HG02588 (cell line): ENCODE data around the gene MRTFB.

Experiments used
- ATAC-seq: cut with Tn5 transposase; IDR thresholded peaks from one replicate; pipeline ENCODE4 v1.9.1; 2021; ENCODE audit warnings: mild to moderate bottlenecking, moderate library complexity; ENCODE audit not compliant: unreplicated experiment

MRTFB gene

DNA sequence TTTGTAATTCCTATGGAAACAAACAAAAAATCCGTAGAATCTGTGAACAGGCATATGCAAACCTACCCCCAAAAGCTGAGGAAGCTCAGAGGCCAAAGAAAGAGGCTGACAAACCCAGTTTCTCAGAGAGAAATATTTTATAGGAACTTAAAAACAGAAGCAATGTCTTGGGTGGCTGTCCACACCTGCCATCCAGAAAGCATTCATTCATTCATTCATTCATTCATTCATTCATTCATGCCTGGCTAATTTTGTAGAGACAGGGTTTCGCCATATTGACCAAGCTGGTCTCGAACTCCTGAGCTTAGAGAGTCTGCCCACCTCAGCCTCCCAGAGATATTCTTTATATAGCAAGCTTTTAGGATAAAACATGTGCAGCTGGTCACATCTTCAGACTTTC, 154.3 kb downstream of the MRTFB start:
- no peak for ATAC-seq

DNA sequence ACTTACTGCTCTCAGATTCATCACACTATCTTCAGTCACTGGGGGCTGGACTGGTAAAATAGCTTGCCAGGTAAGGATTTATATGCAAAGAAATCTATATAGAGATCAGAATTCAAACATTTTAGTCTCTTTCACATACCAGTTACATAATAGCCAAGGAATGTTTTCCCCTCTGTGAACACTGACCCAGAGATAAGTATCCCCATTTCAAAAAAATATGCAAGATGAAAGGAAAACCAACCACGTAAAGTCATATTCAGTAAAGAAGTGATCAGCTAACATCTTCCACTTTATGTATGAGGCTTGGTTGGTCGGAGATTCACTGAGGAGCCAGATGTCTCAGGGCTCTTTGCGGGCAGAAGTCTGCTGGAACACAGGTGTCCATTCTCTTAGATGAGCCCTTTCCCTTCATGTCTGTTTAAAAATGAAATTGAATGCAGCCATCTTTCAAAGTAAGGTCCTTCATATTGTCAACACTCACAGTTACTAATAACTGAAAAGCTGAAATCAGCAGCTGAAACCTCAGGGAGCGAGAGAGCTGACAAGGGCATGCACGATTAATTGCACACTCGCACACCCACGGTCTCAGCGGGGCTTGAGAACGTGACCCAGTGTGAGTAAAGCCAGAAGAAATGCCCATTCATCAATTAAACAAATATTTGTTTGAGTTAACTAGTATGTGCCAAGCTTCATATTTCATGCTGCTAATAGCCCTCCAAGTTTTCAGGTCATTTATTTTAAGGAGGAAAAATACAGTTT, 161.2 kb downstream of the MRTFB start:
- no peak for ATAC-seq

DNA sequence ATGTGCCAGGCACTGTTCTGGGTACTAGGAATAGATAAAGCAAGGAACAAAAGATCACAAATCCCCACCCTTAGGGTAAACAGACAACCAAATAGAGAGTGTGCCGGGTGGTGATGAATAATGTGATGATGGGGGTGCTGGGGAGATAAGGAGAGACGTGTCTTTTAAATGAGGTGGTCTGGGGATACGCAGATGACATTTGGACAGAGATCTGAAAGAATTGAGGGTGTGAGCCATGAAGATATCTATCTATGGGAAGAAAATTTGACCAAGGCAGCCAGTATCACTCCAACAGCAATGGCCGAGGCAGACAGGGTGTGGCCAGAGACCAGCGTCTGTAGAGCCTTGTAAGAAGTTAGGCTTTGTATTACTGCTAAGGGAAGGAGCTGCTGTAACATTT, 165.3 kb downstream of the MRTFB start:
- no peak for ATAC-seq

DNA sequence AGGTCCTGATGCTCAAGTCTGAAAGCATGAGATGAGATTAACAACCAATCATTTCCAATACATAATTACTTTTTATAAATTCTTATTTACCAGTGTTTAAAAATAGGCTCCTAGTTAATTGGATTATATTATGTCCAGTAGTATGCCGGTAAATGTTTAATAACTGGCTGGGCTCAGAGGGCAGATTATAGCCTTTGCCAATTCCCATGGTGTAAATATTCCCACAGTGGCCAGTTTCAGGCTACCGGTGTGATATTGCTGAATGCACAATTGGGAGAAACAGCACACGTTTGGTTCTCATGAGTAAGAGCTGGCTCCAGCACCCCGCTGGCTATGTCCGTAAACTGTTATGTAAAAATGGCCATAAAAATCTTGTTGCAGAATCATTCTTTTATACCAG, 167.6 kb downstream of the MRTFB start:
- ATAC-seq = no peak

DNA sequence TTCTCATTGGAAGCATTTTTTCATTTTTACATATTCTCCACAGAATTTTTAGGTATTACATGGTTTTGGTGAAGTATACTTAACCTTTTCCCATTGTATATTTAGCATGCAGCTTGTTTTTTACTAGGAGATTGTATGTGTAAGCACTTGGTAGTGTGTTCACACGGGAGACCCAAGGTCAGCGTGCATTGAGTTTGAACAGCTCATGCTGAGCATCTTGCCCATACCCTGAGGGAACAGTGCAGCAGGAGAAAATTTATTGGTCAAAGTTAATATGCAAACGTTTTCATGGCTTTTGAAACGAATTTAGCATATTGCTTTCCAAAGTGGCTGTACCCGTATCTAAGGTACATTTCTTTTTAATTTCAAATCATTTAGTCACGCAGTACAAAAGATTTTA, 168.7 kb downstream of the MRTFB start:
- ATAC-seq = no peak

DNA sequence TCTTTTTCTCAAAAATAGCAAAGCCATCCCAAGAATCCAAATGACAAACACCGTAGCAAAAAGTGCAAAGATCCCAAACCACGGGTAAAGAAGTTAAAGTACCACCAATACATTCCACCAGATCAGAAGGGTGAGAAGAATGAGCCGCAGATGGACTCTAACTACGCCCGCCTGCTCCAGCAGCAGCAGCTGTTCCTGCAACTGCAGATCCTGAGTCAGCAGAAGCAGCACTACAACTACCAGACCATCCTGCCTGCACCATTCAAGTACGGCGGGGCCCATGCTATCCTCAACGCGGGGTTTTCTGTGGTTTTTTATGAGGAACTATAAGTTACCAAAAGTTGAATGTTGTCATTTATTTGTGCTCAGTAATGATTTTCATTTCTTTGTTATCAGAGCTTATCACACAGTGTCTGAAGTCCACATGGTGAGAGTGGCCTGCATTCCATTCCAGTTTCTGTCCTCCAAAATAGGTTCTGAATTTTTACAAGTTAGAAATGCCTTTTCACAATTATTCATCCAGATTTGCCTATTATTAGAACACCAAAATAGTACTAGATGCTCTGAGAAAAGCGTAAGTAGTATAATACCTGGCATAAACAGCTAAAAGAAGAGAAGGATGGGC, 169.2 kb downstream of the MRTFB start:
- ATAC-seq = no peak

DNA sequence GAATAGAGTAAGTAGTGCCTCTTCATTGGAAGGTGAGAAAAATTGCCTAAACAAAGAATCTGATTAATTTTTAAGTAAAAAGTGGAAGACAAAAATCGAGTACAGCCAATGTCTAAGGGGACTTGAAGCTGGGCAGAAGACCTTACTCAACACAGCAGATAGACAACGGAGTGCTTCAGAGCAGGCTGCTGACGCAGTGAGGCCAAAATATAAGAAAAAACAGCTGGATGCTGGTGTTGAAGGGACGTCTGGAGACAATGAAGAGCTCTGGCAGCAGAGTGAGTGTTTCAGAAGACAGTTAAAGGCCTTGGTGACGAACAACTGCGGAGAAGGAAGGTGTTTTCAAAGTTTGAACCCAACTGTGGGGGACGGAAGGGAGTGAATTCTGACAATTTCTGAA, 169.8 kb downstream of the MRTFB start:
- ATAC-seq = no peak

DNA sequence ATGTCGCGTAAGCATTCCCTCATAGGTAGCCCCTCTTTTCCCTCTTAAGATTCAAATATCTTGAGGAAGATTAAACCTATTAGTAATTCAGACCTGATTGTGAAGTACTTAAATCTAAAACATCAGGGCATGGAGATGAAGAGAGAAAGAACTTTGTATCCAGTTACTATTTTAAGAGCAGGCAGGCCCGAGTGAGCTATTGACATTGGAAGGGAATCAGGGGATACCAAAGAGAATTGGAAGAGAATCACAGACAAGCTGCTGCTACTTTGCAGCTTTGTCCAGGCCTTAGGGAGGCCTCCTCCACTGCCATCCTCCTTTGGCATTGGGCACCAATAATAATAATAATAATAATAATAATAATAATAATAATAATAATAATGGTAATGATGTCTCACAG, 170.5 kb downstream of the MRTFB start:
- ATAC-seq = no peak

DNA sequence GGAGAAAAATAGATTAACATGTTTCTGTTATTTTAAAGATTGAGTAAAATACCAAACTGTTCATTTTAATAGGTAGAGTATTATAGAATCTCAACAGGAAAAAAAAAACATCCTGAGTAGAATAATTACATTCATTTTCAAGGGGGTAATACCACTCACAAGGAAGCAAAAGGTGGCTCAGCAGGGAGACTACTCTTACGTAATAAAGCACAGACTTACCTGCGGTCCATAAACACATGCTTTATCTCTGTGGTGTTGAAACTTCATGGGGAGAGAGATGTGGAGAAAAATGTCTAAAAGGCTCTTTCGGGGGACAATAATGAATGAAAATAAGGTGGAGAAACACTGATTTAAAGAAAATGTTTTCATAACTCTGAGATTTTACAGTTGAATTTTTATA, 171.7 kb downstream of the MRTFB start:
- ATAC-seq = no peak

DNA sequence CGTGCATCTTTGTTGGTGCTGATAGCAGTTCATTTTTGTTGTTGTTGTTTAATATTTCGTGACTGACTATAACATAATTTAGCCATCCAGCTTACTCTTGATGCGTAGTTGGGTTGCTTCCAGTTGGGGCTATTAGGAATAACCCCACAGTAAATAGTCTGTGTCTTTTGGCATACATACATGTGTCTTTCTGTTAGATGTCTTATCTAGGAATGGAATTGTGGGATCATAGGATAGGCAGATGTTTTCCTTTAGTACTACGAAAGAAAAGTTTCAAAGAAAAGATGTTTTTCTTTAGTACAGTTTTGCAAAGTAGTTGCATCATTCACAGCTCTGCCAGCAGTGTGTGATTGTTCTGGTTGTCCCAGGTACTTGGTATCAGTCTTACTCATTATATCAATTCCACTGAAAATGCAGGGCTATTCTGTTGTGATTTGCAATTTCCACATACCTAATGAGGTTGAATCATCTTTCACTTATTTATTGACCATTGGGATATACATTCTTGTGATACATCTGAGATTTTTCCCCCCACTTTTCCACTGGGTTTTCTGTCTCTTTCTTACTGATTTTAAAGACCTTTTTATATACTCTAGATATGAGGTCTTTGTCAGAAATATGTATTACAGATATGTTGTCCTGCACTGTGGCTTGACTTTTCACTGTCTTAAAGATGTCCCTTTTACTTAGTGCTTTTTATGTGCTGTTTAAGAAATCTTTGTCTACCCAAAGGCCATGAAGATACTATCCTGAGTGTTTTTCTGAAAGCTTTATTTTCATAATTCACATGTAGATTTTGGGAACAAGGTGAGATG, 173.3 kb downstream of the MRTFB start:
- ATAC-seq = no peak

DNA sequence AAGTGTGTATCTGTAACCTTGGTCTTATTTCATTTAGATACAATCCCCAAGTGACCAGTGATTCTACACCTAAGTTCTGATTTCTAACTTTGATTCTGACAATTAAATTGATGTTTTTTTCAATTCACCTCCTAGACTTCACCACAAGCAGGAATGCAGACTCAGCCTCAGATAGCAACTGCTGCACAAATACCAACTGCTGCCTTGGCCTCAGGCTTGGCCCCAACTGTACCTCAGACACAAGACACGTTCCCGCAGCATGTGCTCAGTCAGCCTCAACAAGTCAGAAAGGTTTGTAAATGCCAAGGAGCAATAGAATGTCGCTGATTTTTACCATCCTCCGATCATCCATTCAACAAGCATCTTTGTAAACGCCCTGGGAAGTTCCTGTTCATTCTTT, 177.7 kb downstream of the MRTFB start:
- ATAC-seq = no peak

DNA sequence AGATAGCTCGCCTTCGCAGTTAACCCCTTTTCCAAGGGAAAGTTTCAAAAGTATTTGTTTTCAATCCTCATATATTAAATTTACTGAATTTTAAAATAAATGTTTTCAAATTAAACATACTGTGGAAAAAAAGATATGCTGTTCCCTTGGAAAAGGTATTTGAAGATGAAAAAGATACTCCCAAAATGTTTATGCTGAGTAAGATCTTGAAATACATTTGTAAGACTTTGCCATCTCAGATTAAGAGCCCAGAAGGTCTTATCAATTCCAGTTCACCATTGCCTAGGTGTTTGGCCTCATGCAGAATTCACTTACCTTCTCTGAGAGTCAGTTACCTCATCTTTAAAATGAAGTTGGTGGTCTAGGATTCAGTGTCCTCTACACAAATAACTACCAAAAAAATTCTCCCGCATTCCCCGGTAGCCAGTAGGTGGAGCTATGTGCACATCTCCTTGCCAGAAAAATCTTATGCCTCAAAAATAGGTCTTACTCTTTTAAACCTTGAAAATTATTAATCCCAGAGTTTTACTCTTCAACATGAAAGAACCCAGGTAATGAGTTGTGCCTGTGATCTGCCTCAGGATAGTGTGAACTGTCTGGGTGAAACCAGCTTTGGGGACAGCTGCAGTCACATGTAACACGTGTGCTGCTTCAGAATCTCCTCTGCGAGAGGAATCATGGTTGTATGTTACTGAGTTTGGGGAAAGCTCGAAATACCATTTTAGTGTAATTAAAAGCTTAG, 178.3 kb downstream of the MRTFB start:
- ATAC-seq = no peak

DNA sequence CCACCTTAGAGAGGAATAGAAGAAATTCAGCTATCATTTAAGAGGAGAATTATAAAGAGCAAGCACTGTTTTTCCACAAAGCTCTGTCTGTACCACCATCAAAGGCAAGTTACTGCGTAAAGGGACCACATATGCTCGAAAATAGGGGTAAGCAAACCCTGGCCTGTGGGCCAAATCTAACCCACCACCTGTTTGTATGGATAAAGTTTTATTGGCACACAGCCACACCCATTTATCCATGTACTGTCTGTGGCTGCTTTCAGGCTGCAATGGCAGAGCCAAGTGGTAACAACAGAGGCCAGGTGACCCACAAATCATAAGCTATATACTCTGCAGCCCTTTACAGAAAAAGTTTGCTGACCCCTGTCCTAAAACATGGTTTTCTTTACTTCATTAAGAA, 180.3 kb downstream of the MRTFB start:
- no peak for ATAC-seq

DNA sequence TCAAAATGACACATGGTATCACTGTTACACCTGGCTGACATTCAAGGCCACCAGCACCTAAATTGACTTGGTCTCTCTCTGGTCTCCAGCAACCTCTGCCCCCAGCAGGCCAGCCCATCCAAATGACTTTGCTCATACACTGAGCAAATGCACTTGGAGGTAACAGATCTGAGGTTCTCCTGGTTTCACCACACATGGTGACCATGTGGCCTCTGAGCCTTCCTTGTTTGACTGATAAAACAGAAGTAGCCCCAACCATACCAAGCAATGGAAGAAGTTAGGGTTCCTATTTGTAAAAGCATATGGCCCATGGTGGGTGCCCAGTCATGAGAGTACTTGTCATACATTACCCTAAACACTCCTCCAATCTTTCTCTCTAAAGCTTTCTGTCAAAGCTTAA, 181.7 kb downstream of the MRTFB start:
- no peak for ATAC-seq

DNA sequence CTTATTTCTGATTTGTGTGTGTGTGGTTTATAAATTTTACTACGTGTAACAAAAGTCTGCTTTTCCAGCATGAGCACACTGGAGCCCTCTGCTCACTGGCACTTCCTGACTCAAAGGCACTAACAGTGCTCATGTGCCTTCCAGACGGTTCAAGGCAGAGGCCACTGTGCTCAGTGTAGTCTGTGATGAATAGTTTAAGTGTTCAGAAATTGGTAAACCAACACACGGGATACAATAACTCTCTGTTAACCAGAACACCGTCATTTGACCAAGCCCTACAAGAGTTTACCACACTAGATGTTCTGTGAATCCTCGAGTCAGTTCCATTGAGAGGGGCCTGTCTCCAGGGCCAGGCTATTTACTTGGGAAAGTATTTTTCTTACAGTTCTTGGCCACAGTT, 191.9 kb downstream of the MRTFB start:
- no peak for ATAC-seq

DNA sequence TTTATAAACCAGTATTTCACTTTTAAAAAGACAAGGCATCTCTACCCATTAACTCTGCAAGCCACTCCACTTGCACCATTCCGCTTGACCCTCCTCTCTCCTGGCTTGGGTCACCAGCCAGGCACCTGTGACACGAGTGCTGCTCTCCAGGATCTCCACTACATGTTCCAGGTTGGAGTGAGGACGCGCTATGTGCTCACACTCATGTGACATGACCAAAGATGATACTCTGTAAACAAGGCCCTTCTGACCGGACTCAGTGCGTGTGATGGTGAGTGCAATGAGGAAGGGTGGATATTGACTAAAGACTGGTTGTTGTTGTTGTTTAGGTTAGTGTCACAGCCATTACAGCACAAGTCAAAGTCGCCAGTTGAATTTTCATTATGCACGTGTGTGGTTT, 192.7 kb downstream of the MRTFB start:
- no peak for ATAC-seq

DNA sequence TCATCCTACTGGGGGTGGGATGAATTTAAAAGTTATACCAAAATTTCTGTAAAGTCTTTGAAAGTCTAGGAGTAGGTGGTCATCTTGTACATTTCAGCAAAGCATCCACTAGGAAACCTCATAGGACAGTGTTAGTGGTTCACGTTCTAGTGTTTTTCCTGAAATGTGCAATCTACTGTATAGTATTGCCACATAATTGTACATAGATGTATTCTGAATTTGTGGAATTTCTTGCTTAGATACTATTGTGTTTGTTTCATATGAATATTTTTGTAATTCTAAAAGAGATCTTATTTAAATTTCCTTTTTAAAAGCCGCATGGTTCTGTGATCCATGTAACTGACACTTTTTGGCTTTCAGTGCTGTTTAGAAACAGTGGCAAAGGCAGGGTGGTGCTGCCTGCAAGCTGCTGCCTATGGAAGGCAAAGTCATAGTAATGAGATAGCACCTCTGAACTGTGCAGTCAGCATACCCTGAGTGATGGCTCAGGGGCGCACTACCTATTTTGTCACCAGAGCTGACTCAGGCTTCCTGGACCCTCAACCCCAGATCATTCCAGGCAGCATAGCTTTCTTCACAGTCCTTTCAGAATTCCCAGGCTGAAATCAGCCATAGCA, 193.3 kb downstream of the MRTFB start:
- ATAC-seq = no peak

DNA sequence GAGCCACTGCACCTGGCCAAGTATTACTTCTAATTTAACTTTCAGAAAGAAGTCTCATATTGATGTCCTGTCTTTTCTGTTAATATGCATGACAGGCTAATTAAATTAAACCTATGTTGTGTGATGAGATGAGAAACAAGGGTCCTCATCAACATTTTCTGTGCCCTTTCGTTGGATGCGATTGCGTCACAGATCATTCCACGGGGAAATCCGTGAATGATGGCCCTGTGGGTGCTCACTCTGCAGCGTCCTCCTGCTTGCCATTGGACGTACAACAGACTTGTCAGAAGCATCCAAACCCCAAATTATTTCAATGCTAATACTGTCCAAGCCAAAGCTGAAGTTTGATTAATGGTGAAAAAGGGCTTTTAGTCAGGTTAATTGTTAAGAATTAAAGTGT, 197.0 kb downstream of the MRTFB start:
- ATAC-seq = no peak

DNA sequence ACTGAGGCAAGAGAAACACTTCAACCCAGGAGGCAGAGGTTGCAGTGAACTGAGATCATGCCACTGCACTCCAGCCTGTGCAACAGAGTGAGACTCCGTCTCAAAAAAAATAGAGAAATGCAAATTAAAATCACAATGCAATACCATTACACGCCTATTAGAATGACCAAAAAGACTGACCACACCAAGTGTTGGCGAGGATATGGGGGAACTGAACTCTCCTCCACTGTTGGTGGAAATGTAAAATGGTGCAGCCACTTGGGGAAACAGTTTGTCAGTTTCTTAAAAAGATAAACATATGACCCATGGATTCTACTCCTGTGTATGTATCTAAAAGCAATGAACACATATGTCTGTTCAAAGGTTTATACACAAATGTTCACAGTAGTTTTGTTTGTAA, 204.8 kb downstream of the MRTFB start:
- ATAC-seq = no peak

DNA sequence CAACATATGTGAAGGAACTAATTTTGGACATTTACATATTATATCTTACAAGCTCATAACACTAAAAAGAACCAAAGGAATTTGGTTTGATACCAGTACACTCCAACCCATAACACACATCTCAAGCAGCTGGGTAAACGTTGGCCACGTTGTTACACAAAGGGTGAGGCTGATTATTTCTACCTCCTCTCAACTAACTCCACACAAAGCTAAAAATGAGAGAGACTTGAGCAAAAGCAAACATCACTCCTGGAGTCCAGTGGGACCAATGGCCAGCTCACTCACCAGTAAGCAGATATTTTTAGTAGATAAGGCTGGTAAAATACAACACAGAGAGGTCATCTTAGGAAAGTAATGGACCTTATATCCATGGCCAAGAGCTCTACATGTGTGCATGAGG, 207.6 kb downstream of the MRTFB start:
- ATAC-seq = no peak

DNA sequence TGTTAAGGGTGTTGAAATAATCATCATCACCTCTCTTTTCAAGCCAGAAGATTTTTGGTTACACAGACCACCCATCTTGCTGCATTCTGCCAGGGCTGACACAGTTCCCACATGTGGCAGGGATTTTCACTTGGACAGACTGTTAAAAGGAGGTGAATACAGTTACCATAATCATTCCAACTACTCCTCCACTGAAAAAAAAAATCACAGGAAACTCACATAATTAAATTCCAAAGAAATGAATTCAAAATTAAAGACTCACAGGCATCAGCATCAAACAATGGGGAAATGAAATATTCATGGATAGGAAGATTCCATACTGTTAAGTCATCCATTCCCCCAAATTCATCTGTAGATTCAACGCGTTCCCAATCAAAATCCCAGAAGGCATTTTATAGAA, 209.4 kb downstream of the MRTFB start:
- no peak for ATAC-seq
